ENCODE results near the gene KCNMA1. TPM values are rescaled to one million over a fixed set of nuclear protein-coding genes. Genes with fewer than 3 reads are reported as not detected.
A peak's percentile ranks its signal among the peaks of the same experiment; 100 is the strongest.

KCNMA1 gene
- total and polyA plus RNA-seq, 7 donors, result 15.3 to 427 (median 256) TPM

GRCh38 chr10:77005871-77006270 is 631.7 kb downstream of the KCNMA1 start:
- Histone ChIP-seq H3K9me3 (no peaks in the 10 kb centered on the region), H3K4me3 (no peak overlapping the region), H3K36me3 (peaks cover 0 to 16% (median 0%) of the 10 kb centered on the region in 4 donors), H3K27me3 (no peaks in the 10 kb centered on the region), H3K4me1 (peaks cover 0 to 39% (median 25%) of the 10 kb centered on the region in 4 donors), H3K27ac (peak overlapping the region in 3 of 4 donors; percentile 50 to 57 (median 53))
- intact Hi-C loops (cut with DNase I), result loop anchor here (2.0 to 10.0 kb wide), 3 partner anchors 754 to 1605 kb away; partner anchors contain the start of gene ZNF503
- TF ChIP-seq POLR2A (IDR thresholded peaks at IDR 0.05) (no peak), EP300 (IDR thresholded peaks at IDR 0.05) (no peak), CTCF (IDR thresholded peaks at IDR 0.05) (no peak), POLR2AphosphoS5 (IDR thresholded peaks at IDR 0.05) (no peak)
- DNase-seq, result no peak

GRCh38 chr10:77004917-77005564 is 632.6 kb downstream of the KCNMA1 start:
- H3K4me3 ChIP-seq, result no peak overlapping the region
- H3K9me3 ChIP-seq, result no peaks in the 10 kb centered on the region
- H3K4me1 ChIP-seq, result peaks cover 0 to 39% (median 25%) of the 10 kb centered on the region in 4 donors
- H3K36me3 ChIP-seq, result peaks cover 0 to 7% (median 0%) of the 10 kb centered on the region in 4 donors
- no peaks in the 10 kb centered on the region for H3K27me3 ChIP-seq
- peak overlapping the region in 3 of 4 donors; percentile 50 to 57 (median 53) for H3K27ac ChIP-seq
- TF ChIP-seq CTCF (IDR thresholded peaks at IDR 0.05) (peak; percentile 76 to 85 (median 82)), POLR2A (IDR thresholded peaks at IDR 0.05) (no peak), POLR2AphosphoS5 (IDR thresholded peaks at IDR 0.05) (no peak)
- WGBS, 2 donors, result 67 to 70% methylated on average over 3 of the region's 3 CpGs
- DNase-seq, result no peak
- intact Hi-C loops (cut with DNase I), result loop anchor here (2.0 to 10.0 kb wide), 3 partner anchors 753 to 1604 kb away; partner anchors contain the start of gene ZNF503

- intact Hi-C loops (cut with DNase I), result loop anchor here (10.0 kb wide), 1 partner anchor 918 kb away; no protein-coding TSS in a partner anchor
- peaks cover 0 to 47% (median 29%) of the 10 kb centered on the region in 4 donors for H3K4me1 ChIP-seq
- 16 to 63% methylated on average over 2 of the region's 2 CpGs for WGBS, 2 donors
- H3K9me3 ChIP-seq, result no peaks in the 10 kb centered on the region
- no peak overlapping the region for H3K27ac ChIP-seq
- no peak for DNase-seq
- TF ChIP-seq CTCF (IDR thresholded peaks at IDR 0.05), result no peak
- no peak for TF ChIP-seq EP300 (IDR thresholded peaks at IDR 0.05)
- TF ChIP-seq POLR2AphosphoS5 (IDR thresholded peaks at IDR 0.05), result no peak
- no peak for TF ChIP-seq POLR2A (IDR thresholded peaks at IDR 0.05)
- no peaks in the 10 kb centered on the region for H3K27me3 ChIP-seq
- peaks cover 0 to 3% (median 0%) of the 10 kb centered on the region in 4 donors for H3K36me3 ChIP-seq
- no peak overlapping the region for H3K4me3 ChIP-seq
These were observed 634.7 kb downstream of the KCNMA1 start for GRCh38 chr10:77002872-77003271.

- H3K36me3 ChIP-seq, result no peaks in the 10 kb centered on the region
- H3K4me3 ChIP-seq, result no peak overlapping the region
- H3K4me1 ChIP-seq, result peaks cover 0 to 57% (median 32%) of the 10 kb centered on the region in 4 donors
- no peaks in the 10 kb centered on the region for H3K9me3 ChIP-seq
- H3K27me3 ChIP-seq, result no peaks in the 10 kb centered on the region
- WGBS, 2 donors, result 85 to 87% methylated on average over 12 of the region's 12 CpGs
- DNase-seq, result no peak
- intact Hi-C loops (cut with DNase I), result loop anchor here (10.0 kb wide), 1 partner anchor 916 kb away; no protein-coding TSS in a partner anchor
- no peak overlapping the region for H3K27ac ChIP-seq
- TF ChIP-seq POLR2A (IDR thresholded peaks at IDR 0.05) (no peak), EP300 (IDR thresholded peaks at IDR 0.05) (no peak), POLR2AphosphoS5 (IDR thresholded peaks at IDR 0.05) (no peak), CTCF (IDR thresholded peaks at IDR 0.05) (no peak)
These were observed 636.4 kb downstream of the KCNMA1 start for GRCh38 chr10:77001206-77001605.
